Caco-2 (cell line): ENCODE data around the gene SRRM2. TPM values are rescaled to one million over a fixed set of nuclear protein-coding genes. Genes with fewer than 3 reads are reported as not detected.

Source experiments
- BruUV-seq: library from RNA; stranded (reverse); fragments of 400-500 nt; replicated peaks from 2 replicates; lab custom pipeline; 2021; lab: Mats Ljungman, UMichigan
- CTCF ChIA-PET: fragments of 300-600 bp; sonication (Branson Sonifier 250); formaldehyde crosslinking; loops from one replicate; lab custom pipeline; 2022; ENCODE audit warnings: antibody characterized with exemption; lab: Charles Lee
- POLR2A ChIA-PET: fragments of 300-600 bp; sonication (Branson Sonifier 250); formaldehyde crosslinking; loops from one replicate; lab custom pipeline; 2022; ENCODE audit warnings: antibody characterized with exemption; lab: Charles Lee
- DNase-seq, 2 experiments: peaks; one replicate each; pipeline versions ENCODE4 v3.0.0 to v3.0.0-alpha.2; 2020 to 2022
- H3K27me3 ChIP-seq: replicated peaks from 2 replicates; pipeline ENCODE4 v1.6.0; 2011; ENCODE audit warnings: low read length; ENCODE audit not compliant: control insufficient read depth, insufficient read depth
- H3K36me3 ChIP-seq: 2 replicates; pipeline ENCODE4 v1.5.1; 2011; ENCODE audit warnings: low read length; ENCODE audit not compliant: control insufficient read depth, insufficient read depth
- H3K4me1 ChIP-seq: fragments of 250-450 bp; sonication (Bioruptor Pico); 2 replicates; pipeline ENCODE4 v1.5.1; 2020; ENCODE audit warnings: mild to moderate bottlenecking
- H3K4me3 ChIP-seq: 2 replicates; pipeline ENCODE4 v1.5.1; 2011; ENCODE audit warnings: low read depth, mild to moderate bottlenecking, control low read depth, low read length
- H3K9me3 ChIP-seq: fragments of 250-450 bp; sonication (Bioruptor Pico); 2 replicates; pipeline ENCODE4 v1.5.1; 2020; ENCODE audit warnings: mild to moderate bottlenecking, moderate library complexity
- H3K27ac Mint-ChIP-seq: one replicate; pipeline ENCODE4 v1.8.0; 2022; ENCODE audit warnings: mixed read lengths; ENCODE audit not compliant: unreplicated experiment
- H3K27me3 Mint-ChIP-seq: one replicate; pipeline ENCODE4 v1.8.0; 2022; ENCODE audit warnings: mixed read lengths; ENCODE audit not compliant: insufficient read depth, unreplicated experiment
- H3K36me3 Mint-ChIP-seq: one replicate; pipeline ENCODE4 v1.8.0; 2022; ENCODE audit warnings: mild to moderate bottlenecking, mixed read lengths; ENCODE audit not compliant: insufficient read depth, unreplicated experiment
- H3K4me1 Mint-ChIP-seq: one replicate; pipeline ENCODE4 v1.8.0; 2022; ENCODE audit warnings: low read depth, mixed read lengths; ENCODE audit not compliant: unreplicated experiment
- H3K4me3 Mint-ChIP-seq: one replicate; pipeline ENCODE4 v1.8.0; 2022; ENCODE audit warnings: mild to moderate bottlenecking, moderate library complexity, mixed read lengths; ENCODE audit not compliant: unreplicated experiment
- H3K9me3 Mint-ChIP-seq: one replicate; pipeline ENCODE4 v1.8.0; 2022; ENCODE audit warnings: mixed read lengths; ENCODE audit not compliant: unreplicated experiment
- intact Hi-C: fragments of 100-400 bp; cut with micrococcal nuclease; formaldehyde crosslinking; loops from one replicate; pipeline ENCODE4 v1.10.0; 2022; ENCODE audit not compliant: unreplicated experiment
- total RNA-seq: library from RNA; stranded (reverse); gene quantifications from 2 replicates; pipeline ENCODE4 v1.2.3, GENCODE V29; 2022
- TF ChIP-seq, protein P1 (sequence below), 2 experiments: fragments of 200-600 bp in 1 of 2; IDR thresholded peaks; 1 replicate in 1 of 2; 2 replicates in 1 of 2; pipeline versions ENCODE4 v1.5.1 to v1.8.0; 2011 to 2022; ENCODE audit warnings: antibody characterized with exemption in 1 of 2, control low read depth in 1 of 2, inconsistent platforms in 1 of 2, low read depth in 1 of 2, low read length in 1 of 2, mild to moderate bottlenecking in 1 of 2, moderate library complexity in 1 of 2; ENCODE audit not compliant: insufficient read depth in 1 of 2, severe bottlenecking in 1 of 2, unreplicated experiment in 1 of 2

SRRM2 gene
- total RNA-seq, 1 experiment from 2014 or later, result 332 TPM

DNA sequence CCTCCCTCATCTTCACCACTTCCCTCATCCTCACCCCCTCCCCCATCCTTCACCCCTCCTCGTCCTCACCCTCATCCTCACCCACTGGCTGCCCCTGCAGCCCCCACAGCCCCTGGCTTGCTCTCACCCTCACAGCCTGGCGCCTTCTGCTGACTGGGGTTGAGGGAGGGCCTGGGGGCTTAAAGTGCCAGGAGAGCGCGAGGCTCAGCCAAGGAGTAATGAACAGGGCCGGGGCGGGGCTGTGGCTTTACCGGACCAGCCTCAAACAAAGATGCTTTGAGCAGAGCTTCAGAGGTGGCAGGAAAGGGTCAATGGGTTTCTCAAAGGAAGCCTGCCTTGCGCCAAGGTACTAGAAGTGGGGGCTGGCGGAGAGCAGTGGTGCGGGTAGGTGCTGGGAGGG is 35.0 kb downstream of the SRRM2 start, which contains the start of gene PRSS33:
PRSS33 (minus strand) TSS at position 155 of the 400 bp plus-strand sequence. CDS start 1,013 bp downstream, outside the sequence.
- no TSS peak for BruUV-seq
- Mint-ChIP-seq H3K27ac (no peak within 1 kb of the TSS), H3K4me1 (peaks cover 6% of the 10 kb centered on the region), H3K4me3 (no peak within 1 kb of the TSS), H3K9me3 (no peaks in the 10 kb centered on the region), H3K27me3 (no peaks in the 10 kb centered on the region), H3K36me3 (no peaks in the 10 kb centered on the region)
- no peak for DNase-seq
- no peak within 1 kb of the TSS for H3K4me3 ChIP-seq
- H3K36me3 ChIP-seq, result no peaks in the 10 kb centered on the region
- ChIA-PET POLR2A (no interaction called here), CTCF (no interaction called here)
- H3K4me1 ChIP-seq, result no peaks in the 10 kb centered on the region
- no peaks in the 10 kb centered on the region for H3K9me3 ChIP-seq
- TF ChIP-seq, protein P1, sequence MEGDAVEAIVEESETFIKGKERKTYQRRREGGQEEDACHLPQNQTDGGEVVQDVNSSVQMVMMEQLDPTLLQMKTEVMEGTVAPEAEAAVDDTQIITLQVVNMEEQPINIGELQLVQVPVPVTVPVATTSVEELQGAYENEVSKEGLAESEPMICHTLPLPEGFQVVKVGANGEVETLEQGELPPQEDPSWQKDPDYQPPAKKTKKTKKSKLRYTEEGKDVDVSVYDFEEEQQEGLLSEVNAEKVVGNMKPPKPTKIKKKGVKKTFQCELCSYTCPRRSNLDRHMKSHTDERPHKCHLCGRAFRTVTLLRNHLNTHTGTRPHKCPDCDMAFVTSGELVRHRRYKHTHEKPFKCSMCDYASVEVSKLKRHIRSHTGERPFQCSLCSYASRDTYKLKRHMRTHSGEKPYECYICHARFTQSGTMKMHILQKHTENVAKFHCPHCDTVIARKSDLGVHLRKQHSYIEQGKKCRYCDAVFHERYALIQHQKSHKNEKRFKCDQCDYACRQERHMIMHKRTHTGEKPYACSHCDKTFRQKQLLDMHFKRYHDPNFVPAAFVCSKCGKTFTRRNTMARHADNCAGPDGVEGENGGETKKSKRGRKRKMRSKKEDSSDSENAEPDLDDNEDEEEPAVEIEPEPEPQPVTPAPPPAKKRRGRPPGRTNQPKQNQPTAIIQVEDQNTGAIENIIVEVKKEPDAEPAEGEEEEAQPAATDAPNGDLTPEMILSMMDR (IDR thresholded peaks at IDR 0.05; ENCODE audit: insufficient read depth in 1 of 2, low read depth in 1 of 2, low read length in 1 of 2, severe bottlenecking in 1 of 2, unreplicated experiment in 1 of 2), result no peak
- no peaks in the 10 kb centered on the region for H3K27me3 ChIP-seq
- intact Hi-C loops, result no loop called here

DNA sequence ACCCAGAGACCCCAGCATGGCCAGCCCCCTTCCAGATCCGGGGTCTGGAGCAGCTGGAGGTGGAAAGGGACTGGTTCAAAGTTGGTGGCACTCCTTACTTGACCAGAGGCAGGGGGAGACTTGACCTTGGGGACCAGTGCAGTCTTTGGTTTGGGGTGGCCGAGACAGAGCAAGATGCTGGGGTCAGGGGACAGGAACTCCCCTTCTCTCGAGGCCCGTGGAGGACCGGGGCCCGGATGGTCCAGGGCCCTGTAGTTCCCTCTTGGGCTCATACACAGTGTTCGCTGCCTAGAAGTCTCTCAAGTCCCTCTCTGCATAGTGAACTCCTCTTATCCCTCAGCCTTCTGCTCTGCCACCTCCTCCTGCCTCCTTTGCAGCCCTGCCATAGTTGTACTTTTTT is 35.5 kb downstream of the SRRM2 start:
- intact Hi-C loops, result no loop called here
- TF ChIP-seq, protein P1 (IDR thresholded peaks at IDR 0.05; ENCODE audit: insufficient read depth in 1 of 2, low read depth in 1 of 2, low read length in 1 of 2, severe bottlenecking in 1 of 2, unreplicated experiment in 1 of 2), result no peak

DNA sequence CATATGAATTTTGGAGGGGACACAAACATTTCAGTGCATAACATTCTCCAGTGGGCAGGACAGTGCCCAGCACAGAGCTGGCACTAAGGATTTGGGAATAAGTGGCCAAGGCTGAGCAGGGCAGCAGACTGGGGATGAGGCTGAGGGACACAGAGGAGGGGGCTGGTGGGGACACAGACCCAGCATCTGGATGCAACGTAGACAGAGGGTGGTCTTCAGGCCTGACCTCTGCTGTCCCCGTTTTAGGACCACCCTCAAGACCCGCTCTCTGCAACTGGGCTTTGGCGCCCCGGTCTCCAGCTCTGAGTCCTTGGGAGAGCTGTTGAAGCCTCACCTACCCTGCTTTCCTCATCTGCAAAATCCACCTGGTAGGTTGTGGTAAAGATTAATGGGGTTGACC is 38.2 kb downstream of the SRRM2 start:
- no peak overlapping the region for H3K4me3 Mint-ChIP-seq
- Histone ChIP-seq H3K9me3 (no peaks in the 10 kb centered on the region), H3K27me3 (no peaks in the 10 kb centered on the region), H3K36me3 (no peaks in the 10 kb centered on the region), H3K4me1 (peaks cover 16% of the 10 kb centered on the region), H3K4me3 (no peak overlapping the region)
- H3K4me1 Mint-ChIP-seq, result peaks cover 10% of the 10 kb centered on the region
- no TSS peak for BruUV-seq
- no peak for DNase-seq
- CTCF ChIA-PET, result no interaction called here
- no peaks in the 10 kb centered on the region for H3K9me3 Mint-ChIP-seq
- peaks cover 4% of the 10 kb centered on the region for H3K36me3 Mint-ChIP-seq
- intact Hi-C loops, result loop anchor here (5.0 kb wide), 1 partner anchor 57 kb away; no protein-coding TSS in a partner anchor
- H3K27me3 Mint-ChIP-seq, result no peaks in the 10 kb centered on the region
- H3K27ac Mint-ChIP-seq, result no peak overlapping the region
- TF ChIP-seq, protein P1 (IDR thresholded peaks at IDR 0.05; ENCODE audit: insufficient read depth in 1 of 2, low read depth in 1 of 2, low read length in 1 of 2, severe bottlenecking in 1 of 2, unreplicated experiment in 1 of 2), result no peak
- POLR2A ChIA-PET, result no interaction called here

More for the DNA sequence above, 35.5 kb downstream of the SRRM2 start:
- H3K4me3 ChIP-seq, result no peak overlapping the region
- Mint-ChIP-seq H3K27ac (no peak overlapping the region), H3K4me3 (no peak overlapping the region), H3K4me1 (peaks cover 6% of the 10 kb centered on the region), H3K27me3 (no peaks in the 10 kb centered on the region), H3K9me3 (no peaks in the 10 kb centered on the region), H3K36me3 (no peaks in the 10 kb centered on the region)
- POLR2A ChIA-PET, result no interaction called here
- DNase-seq, result no peak
- BruUV-seq, result no TSS peak
- CTCF ChIA-PET, result no interaction called here
- H3K4me1 ChIP-seq, result no peaks in the 10 kb centered on the region
- no peaks in the 10 kb centered on the region for H3K9me3 ChIP-seq
- no peaks in the 10 kb centered on the region for H3K27me3 ChIP-seq
- H3K36me3 ChIP-seq, result no peaks in the 10 kb centered on the region
